GM19025 (cell line): ENCODE measurements around the gene HSBP1.

Experiments used
- ATAC-seq: cut with Tn5 transposase; IDR thresholded peaks from one replicate; pipeline ENCODE4 v1.9.1; 2021; ENCODE audit warnings: mild to moderate bottlenecking, low read depth, moderate library complexity; ENCODE audit not compliant: unreplicated experiment

HSBP1 gene

DNA sequence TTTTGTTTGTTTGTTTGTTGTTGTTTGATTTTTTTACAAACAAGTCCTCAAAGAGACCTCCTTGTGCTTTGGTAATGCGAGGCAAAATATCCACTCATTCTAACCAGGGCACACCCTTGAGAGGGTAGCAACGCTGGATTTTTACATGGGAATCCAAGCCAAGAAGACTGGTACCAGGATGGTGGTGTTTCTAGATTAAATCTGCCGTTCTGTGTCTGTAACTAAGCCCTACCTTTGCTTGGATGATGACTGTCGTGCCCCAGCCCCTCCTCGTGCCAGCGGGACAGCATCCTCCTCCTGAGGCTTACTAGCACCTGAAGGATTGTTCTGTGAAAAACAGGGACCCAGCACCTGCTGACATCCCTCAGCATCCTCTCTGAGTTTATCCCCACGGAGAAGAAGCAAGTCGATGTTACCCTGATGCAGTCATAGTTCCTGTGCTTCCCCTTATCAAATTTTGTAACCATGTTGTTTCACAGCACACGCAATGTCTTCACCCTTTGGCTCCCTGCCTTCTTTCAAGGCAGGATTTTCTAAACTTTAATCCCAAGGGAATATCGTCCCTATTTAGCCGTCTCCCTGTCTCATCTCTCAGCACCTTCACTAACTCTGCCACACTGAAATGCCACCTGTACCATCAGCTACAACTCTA is 5.1 kb upstream of the HSBP1 start:
- ATAC-seq, result no peak

DNA sequence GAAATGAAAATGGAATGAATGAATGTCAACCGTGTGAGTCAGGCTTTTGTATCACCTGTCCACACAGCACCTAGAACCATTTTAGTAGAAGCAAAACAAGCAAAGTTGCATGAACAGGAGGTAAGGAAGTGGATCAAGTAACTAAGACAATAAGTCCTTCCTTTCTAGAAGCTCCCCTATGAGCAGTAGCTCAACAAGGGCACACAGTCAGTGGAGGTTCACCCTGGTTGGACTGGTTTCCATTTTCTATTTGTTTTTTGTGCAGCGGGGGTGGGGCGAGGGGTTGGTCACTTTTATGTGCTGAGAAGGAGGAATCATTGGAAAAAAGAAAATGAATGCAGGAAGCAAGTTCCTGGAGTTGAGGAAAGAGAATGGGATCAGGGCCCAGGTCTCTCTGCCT is 4.0 kb upstream of the HSBP1 start:
- ATAC-seq, result no peak

DNA sequence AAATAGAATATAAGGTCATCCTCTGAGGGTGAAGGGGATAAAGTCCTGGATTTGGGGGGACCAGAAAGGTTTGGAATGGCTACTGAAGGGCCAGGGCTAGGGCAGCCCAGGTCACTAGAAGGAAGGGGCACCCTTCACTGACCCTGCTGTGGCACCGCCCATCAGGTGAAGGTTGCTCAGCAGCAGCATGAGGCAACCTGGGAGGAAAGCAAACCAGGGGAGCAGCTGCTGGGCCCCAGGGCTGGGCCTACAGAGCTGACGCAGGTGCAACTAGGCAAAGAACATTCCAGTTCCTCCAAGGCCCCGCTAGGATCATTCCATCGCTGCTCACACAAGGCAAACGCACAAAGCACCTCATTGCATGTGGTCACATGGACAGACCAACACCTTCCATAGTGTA is 3.4 kb upstream of the HSBP1 start:
- no peak for ATAC-seq

DNA sequence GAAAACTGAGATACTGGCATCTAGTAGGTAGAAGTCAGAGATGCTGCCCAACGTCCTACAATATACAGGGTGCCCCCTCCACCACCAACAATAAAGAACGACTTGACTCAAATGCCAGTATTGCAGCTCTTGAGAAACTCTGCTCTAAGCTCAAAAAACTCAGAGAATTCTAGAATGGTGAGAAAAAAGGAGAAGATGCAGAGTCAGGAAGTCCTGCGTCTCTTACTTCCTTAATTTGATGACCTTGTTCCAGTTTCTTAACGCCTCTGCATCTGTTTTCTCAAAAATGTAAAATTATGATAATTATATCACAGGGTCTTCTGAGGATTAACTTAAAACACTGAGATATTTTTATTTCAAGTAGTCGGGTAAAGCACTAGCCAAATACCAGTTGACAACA is 1.7 kb upstream of the HSBP1 start:
- ATAC-seq, result no peak

DNA sequence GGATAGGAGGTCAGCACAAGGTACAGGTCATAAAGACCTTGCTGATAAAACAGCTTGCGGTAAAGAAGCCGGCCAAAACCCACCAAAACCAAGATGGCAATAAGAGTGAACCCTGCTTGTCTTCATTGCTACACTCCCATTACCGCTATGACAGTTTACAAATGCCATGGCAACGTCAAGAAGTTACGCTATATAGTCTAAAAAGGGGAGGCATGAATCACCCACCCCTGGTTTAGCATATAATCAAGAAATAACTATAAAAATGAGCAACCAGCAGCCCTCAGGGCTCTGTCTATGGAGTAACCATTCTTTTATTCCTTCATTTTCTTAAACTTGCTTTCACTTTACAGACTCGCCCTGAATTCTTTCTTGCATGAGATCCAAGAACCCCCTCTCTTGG is 1.0 kb upstream of the HSBP1 start:
- ATAC-seq, result no peak

DNA sequence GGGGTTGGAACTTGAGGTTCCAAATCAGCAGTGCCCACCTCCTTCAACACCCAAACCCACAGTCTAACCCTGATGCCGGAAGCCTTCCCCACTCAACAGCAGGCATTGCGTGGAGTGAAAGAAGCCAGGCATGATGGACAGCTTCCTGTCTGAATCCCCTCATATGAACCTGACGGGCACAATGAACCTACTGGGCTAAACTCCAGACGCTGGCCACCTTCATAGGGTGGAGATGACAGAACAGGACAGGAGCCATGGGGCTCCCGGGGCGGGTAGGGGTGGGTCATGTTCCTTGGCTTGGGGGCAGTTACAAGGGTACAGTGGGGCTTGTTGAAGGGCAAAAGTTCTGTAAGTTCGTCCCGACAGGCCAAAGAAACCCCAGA is 460 bp upstream of the HSBP1 start:
- no peak for ATAC-seq

DNA sequence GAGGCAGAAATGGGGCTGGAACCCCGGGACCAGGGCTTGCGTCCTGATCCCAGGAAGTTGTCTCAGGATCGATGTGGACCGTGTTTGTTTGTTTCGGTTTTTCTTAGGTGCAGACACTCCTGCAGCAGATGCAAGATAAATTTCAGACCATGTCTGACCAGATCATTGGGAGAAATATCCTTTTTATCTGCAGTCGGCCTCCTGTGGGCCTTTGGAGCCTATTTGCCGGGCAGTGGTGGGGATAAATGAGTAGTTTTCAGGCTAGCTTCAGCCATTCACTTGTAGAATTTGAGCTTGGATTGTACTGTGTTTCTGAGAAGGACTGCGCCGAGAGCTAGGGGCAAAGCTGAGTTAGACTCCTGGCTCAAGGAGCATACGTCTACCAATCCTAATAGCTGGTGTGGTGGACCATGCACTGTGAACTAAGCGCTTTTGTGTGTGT is 816 bp downstream of the HSBP1 start:
- ATAC-seq, result no peak

DNA sequence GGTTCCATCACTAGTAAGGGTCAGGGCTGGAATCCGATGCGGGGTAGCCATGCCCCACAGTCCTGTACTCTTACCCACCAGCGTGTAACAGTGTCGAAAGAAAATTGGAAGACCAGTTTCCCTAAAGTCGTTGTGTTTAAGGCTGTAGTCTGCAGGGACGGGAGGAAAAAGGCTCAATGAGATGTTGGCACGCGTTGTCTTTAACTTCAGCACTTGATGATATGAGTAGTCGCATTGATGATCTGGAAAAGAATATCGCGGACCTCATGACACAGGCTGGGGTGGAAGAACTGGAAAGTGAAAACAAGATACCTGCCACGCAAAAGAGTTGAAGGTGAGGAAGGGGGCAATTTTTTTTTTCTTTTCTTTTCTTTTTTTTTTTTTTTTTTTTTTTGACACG is 1.3 kb downstream of the HSBP1 start:
- ATAC-seq, result no peak

DNA sequence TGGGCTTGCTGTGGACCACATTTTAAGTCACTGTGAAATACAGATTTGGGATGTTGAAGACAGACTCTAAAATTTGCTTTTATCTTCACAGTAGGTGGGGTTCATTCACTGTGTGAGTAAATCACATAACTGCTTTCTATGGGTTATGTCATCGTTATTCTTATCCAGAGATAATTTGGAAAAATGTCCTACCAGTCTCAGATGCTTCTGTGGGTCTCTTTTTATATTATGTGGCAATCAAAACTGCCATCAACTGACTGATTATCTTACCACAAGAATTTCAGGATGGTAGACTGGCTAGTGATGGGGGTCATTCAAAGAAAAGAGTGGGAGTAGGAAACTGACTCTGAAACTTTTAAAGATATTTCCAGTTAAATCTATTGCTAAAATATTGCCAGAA is 3.1 kb downstream of the HSBP1 start:
- ATAC-seq, result no peak

DNA sequence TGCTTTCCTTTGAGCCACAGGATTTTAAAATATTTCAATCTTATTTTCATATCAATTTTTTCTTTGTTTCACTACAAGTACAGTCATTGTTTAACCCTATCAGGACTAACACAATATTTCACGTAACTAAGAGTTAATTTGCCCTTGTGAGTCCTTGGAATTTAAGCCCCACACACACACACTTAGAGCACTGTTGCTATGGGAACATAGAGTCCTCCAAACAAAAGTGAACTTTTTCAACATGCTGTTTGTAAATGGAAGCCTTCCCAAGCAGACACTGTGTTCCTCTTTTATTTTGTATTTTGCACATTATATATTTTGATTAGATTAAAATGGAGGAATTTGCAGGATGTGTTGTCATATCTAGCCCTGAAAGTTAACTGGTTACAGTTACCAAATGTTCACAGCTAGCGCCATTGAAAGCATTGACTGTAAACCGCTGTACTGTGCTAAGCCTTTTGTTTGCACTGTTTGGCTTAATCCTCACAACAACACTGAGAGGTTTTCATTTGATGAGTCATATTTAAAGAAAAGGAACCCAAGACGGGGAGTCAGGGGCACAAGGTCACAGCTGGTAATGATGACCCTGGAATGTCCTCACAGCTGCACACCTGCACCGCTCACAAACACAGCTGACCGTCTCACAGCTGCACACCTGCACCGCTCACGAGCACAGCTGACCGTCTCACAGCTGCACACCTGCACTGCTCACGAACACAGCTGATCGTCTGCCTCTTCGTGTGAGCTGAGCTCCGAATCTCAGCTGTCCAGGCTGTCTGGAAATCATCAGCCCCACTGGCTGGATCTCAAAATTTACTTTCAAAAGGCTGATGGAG is 6.3 kb downstream of the HSBP1 start:
- ATAC-seq, result peak; percentile 66

DNA sequence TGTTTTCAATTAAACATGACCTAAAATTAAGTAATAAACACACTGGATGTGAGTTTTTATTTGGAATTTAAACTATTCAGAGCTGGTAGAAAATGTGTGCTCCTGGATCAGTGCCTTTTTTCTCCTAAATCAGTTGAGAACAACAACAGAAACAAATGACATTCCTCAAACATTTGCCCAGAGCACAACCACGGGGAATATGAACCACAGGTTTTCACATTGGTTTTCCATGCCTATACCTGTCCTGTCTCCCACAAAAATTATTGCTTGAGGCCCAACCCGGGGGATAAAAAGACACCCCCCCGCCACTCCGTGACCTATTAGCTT is 6.8 kb downstream of the HSBP1 start:
- no peak for ATAC-seq

DNA sequence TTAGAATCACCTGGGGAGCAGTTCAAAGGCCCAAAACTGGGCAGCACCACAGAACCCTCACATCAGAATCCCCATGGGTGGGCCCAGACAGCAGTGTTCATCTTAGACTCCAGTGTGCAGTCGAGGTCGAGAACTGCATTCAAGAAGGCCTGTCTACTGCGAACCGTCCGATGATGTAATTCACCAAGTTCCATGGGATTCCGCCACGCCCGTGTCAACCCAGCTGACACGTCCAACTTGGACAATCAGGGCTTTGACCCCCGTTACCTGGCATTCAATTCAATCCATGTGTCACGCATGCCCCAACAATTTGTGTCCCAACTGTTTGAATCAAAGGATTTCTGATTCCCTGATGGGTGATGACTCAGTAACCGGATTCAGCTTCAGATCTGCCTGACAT is 9.2 kb downstream of the HSBP1 start:
- no peak for ATAC-seq

DNA sequence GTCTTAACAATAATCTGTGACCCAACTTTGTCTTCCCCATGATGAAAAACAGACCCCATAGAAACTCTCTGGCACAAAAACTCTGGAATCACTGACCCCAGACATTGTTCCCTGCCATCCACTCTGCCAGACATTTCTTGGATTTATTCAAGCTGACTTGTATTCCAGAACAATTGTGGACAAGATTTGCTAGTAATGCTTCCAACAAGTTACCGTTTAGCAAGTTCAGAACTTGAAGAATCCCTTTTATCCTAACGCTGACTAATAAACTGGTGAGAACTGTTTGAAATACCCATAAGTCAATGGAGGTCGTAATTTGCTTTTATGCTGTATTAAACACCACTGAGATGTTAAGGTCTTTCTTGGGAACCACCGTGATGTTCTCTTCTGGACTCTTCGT is 10.5 kb downstream of the HSBP1 start:
- ATAC-seq, result no peak

DNA sequence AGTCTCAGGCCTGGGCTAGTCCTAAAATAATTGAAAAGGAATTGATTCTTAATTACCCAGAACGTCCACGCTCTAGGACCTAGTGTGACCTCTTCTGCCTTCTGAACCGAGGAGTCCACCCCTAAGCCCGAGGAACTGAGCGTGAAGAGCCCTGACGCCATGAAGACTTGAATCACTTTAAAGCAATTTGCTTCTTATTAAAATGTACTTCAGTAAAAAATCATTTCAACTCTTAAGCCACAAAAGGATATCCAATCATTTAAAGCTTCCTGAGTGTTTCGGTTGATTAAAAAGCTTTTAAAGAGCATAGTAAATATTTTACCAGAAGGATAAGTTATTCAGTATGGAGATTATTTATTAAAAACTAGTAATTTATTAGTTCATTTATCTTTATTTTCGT is 11.6 kb downstream of the HSBP1 start:
- no peak for ATAC-seq

DNA sequence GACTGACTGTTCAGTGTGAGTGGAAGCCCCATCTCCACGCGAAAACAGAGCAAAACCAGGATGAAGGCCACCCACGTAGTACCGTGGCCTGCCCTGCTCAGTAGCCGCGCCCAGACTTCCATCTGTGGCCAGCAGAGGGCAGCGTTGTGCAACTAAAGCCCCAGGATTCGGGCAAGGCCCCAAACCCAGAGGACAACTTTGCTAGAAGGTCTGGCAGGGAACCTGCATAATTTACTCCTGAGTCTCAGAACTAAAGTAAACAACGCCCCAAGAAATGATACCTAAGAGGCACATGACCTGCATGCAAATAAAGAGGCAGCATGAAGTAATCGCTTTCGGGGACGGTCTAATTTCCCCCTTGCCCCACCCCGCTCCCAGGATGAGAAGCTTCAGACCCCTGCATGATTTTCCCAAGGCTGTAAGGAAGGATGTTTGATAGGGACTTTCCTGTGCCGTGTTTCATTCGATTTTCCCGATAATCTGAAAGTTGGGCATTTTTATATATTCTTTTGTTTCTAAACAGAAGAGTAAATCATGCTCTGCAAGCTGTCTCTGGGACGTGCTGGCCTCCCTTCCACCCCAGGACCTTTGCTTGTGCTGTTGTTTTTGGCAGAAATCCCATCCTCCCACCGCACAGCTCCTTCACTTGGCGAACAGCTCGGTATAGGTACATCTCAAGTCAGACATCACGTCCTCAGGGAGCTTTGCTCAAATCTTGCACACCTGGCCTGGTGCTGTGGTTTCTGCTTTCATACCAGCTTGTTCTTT is 18.6 kb downstream of the HSBP1 start:
- no peak for ATAC-seq

DNA sequence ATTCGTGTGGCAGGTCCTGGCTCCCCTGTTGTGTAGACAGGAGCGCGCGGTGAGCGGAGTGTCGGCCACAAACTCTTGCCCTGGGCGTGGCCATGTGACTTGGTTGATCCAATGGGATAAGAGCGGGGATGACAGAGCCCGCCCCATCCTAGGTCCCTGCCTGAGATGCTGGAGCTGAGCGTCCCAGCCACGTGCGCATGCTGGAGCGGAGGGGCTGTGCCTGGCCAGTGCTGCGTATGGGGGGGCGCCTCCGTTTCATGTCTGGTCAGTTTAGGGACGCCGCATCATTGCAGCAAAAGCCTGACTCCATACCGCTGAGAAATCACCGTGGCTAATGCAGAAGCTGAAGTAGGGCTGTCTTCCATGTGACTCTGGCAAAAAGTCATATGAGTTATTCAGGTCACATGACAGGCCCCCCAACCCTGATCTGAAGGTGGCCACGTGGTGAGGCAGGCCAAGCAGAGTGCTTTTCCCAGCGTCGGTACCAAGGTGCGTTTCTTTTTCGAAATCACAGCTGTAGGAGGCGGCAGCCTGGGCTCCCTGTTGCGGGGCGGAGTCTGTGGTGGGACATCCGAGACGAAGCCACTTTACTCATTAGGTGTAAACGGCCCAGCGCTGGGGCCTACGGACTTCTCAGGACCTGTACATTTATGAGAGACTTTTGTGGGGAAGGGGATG is 22.5 kb downstream of the HSBP1 start:
- no peak for ATAC-seq

DNA sequence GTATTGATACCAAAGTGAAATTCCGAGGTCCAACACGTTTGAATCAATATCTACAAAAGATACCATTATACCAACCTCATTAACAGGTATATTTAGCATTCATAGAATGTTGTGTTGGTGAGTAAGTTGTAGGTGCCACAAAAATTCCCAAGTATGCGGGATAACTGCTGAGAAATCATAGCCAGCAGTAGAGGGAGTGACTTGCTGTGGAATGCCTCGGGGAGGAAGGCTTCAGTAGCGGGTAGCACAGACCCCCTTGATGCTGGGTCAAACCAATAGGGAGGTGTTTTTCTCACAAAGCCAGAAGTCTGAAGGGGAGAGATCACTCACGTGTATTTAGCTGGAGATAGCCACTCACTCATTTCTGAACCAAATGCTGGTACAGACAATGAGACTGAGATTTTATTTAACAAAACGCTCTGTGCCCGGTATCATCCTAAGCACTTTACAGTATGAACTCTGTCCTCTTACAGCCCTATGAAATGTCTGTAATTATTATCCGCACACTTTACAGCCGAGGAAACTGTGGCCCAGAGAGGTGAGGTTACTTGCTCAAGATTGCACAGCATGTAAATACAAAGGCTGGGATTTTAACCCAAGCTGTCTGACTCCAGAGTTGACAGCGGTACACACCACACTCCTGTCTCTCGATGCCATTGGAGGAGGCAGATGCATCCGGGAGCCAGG is 23.1 kb downstream of the HSBP1 start:
- no peak for ATAC-seq

DNA sequence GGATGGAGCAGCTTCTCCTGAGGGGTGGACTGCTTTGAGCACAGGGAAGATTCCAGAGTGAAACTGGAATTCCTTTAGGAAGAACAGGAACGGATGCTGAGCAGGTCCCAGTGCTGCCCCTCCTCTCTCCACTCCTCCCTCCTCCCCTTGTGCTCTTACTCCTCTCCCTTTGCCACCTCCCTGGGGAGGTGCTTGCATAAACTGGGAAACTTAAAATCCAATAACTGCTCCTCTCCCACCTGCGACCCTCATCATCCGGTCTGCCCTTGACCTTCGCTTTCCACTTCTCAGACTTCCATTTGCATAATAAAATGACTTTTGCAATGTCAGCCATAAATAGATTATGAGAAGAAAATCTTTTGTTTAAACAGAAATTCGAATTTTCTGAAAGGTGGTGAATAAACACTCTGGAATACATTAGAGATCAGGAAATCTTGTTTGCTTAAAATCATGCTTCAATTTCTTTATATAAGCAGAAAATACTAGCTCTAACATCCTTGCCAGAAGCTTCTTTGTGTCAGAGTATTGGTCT is 23.7 kb downstream of the HSBP1 start:
- no peak for ATAC-seq

DNA sequence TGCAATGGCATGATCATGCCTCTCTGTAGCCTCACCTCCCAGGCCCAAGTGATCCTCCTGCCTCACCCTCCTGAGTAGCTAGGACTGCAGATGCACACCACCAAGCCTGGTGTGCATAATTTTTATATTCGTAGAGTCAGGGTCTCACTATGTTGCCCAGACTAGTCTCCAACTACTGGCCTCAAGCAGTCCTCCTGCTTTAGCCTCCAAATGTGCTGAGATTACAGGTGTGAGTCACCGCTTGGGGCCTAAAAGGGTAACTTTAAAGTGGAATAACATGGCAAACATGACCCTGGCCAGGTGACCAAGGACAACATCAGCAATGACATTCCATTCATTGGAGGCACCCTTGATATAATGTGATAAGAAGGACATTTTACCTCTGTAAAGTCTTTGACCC is 26.1 kb downstream of the HSBP1 start:
- no peak for ATAC-seq
